GM19467 (cell line): ENCODE data around the gene STARD13.
"Not testable (repeated sequence)": the region's sequence is repeated elsewhere in the genome, so short reads cannot be mapped to it uniquely, and the experiment has no call there.

ENCODE experiments used
- ATAC-seq: cut with Tn5 transposase; IDR thresholded peaks from one replicate; pipeline ENCODE4 v1.9.1; 2021; ENCODE audit warnings: mild to moderate bottlenecking, moderate library complexity; ENCODE audit not compliant: unreplicated experiment

Gene STARD13

GRCh38 chr13:33181264-33181663, 104.3 kb downstream of the STARD13 start:
- no peak for ATAC-seq

GRCh38 chr13:33180122-33180804, 105.3 kb downstream of the STARD13 start:
- ATAC-seq = no peak

GRCh38 chr13:33179463-33179862, 106.1 kb downstream of the STARD13 start:
- ATAC-seq = no peak

- ATAC-seq = no peak
Observed at GRCh38 chr13:33178209-33178840, 107.2 kb downstream of the STARD13 start.

DNA sequence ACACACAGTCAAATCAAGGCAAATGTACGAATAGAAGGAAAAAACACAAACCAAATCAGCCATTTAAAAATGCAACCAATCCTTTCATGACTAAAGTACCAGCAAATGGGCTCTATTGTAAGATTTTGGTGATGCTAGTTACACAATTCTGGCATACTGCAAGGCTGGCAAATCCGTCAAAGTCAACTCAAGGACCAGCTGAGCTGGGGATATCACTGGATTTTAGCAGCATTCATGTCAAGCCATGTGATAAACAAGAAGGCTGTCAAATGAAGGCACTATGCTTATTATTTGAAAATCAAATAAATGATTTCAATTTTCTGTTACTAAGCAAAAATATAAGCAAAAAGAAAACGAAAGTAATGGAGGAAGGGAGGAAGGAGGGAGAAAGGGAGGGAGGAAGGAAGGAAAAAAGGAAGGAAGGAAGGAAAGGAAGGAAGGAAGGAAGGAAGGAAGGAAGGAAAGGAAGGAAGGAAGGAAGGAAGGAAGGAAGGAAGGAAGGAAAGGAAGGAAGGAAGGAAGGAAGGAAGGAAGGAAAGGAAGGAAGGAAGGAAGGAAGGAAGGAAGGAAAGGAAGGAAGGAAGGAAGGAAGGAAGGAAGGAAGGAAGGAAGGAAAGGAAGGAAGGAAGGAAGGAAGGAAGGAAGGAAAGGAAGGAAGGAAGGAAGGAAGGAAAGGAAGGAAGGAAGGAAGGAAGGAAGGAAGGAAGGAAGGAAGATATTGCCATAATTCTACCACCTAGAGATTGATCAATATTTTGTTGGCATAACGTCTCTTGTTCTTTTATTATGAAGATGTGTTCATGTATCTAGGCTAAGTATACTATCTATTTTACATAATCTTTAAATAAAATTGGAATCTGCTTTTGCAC, 108.0 kb downstream of the STARD13 start:
- ATAC-seq = not testable (repeated sequence)

DNA sequence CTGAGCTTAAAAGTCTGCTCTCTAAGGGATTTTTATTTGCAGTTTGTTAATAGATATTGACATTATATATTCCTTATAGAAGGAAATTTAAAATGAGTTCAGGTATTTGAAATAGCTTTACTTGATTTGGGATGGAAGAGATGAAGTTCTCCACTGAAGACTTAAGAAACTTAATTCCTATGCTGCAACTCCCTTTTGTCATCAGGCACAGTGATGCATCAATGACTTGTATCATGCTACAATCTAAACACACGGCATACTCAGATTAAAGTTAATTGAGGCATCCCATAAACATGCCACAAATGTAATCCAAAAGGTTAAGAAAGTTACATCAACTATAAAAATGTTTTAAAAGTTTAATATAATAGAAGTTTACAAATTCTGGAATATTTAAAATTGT, 109.0 kb downstream of the STARD13 start:
- ATAC-seq = no peak

DNA sequence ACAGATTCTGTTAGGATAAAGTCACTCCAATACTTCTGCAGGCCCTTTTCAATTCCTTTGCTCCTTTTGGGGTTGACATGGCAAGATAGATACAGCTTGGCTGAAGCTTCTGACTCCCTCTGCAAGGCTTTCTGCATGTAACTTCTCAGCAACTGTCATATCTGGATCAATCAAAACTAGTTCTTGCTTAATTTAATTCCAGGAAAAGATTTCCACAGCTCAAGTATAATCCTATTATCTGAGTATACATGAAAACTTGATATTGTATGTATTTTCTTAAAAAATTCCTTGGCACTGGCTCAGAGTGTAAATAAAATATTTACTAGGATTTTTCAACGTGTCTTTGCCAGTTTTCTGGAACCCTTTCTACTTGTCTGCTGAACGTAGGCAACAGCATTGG, 109.6 kb downstream of the STARD13 start:
- no peak for ATAC-seq

DNA sequence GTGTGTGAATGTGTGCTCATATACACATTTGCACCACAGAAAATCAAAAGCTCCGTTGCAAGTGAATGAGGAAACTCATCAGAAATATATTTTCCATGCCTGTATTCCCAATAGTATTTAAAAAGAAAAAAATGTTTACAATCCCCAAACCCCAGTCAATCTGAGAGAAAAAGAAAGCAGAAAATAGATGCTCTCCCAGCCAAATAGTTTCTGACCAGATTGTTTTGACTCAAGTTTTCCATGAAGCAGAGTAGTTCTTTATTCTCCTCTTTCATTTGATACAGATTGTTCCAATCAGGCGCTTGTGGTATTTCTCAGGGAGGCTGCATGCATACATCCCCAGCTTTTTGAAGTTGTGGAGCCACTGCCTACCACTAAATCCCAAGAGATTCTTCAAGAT, 110.6 kb downstream of the STARD13 start:
- no peak for ATAC-seq

GRCh38 chr13:33174491-33174890, 111.1 kb downstream of the STARD13 start:
- ATAC-seq = no peak

GRCh38 chr13:33172911-33173310, 112.6 kb downstream of the STARD13 start:
- no peak for ATAC-seq

- ATAC-seq = no peak
Observed at GRCh38 chr13:33172400-33172799, 113.2 kb downstream of the STARD13 start.

DNA sequence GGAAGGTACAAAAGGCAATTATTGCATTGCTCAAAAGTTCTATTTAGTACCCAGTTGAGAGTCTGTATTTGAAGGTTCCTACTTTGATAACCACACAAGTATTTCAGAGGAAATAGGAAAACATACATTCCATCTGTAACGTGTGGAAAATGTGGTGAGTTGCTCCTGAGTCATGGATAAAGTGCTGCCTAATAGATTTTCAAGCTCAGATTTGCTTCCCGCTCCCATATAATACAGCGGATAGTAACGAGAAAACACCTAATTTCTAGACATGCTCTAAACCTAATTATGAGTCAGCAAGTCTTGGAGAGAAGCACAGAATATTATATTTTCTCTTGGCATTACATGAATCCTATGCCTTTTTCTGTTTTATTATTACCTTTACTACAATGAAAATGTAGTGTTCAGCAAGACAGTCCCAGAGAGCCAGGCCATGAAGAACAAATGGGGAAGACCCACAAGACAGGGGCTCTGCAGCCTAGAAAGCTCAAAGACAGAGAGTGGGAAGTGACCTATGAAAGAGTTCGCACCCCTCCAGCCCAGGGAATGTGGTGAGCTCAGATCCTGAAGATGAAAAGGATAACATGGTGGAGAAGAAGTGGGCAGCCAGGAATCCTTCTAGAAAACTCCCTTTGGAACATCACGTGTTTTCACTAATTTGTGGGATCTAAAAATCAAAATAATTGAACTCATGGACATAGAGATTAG, 116.1 kb downstream of the STARD13 start:
- no peak for ATAC-seq

- ATAC-seq = no peak
Observed at GRCh38 chr13:33168321-33168960, 117.1 kb downstream of the STARD13 start.

- ATAC-seq = no peak
Observed at GRCh38 chr13:33167491-33167890, 118.1 kb downstream of the STARD13 start.

DNA sequence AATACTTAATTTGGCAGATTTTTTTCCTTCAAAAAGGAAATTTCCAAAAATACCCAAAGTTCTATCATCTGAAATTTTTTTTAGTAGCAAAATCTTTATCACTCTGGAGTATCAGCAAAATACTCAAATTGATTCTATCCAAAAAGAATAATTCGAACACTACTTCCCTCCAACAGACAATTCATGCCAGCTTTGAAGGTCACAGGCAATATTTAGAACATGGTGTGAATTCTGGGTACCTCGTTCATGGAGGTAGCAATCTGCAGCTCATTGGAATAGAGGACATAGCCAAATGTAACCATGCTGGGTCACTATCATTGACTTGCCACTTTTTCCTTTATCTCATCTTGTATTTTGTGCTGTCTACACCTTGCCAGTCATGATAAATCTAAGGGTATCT, 119.8 kb downstream of the STARD13 start:
- no peak for ATAC-seq

DNA sequence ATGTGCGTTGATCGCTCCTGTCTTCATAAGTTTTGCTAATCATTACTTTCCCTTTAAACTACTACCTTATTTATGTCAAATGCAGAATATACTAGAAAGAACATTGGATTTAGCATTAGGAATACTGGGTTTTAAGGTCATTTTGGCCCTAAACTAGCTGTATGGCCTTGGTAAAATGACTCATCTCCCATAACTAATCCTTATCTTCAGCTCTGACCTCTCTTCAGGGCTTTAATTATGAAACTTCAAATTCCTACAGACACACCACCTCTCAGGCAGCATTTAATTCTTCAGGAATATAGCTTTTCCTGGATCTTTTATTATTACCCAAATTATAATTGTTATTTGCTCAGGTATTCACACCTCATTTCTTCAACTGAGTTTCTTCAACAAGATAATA, 121.2 kb downstream of the STARD13 start:
- no peak for ATAC-seq

DNA sequence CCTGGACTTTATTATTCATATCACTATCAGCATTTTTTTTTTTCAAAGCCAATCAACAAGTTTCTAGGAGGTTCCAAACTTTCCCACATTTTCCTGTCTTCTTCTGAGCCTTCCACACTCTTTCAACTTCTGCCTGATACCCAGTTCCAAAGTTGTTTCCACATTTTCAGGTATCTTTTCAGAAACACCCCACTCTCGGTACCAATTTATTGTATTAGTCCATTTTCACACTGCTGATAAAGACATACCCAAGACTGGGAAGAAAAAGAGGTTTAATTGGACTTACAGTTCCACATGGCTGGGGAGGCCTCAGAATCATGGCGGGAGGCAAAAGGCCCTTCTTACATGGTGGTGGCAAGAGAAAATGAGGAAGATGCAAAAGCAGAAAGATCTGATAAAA, 122.8 kb downstream of the STARD13 start:
- not testable (repeated sequence) for ATAC-seq

DNA sequence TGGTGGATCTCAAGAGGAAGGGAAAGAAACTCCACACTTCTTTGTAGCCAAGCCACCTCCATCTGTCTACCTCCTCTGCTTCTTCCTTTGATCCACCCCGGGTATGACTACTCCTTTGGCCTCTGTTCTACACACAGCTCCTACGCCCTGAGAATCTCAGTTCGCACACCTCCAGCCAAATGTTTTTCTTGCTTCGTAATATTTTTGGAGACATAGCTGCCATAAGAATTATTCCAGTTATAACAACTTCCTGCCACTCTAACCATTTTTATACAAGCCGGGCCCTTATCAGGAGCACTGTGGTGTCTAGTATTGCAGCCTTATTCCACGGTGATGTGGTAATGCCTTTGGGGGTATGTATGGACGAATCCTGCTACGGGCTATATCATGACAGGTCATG, 126.7 kb downstream of the STARD13 start:
- ATAC-seq = no peak

DNA sequence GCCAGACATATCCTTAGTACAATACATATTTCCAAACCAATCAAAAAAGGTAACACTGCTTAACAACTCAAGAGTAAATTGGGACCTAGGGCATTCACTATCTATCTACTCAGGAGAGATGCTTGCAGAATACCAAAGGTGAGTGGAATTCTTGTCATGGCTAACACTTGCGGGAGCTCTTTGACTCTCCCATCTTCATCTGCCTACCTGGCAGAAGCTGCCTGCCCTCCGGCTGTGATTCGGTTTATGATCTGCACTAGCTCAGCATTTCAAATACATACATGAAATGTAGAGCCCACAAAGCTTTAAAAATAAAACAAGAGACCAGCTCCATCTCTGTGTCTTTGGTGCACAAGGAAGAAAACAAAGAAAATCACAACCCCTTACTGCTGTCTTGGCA, 127.3 kb downstream of the STARD13 start:
- no peak for ATAC-seq

DNA sequence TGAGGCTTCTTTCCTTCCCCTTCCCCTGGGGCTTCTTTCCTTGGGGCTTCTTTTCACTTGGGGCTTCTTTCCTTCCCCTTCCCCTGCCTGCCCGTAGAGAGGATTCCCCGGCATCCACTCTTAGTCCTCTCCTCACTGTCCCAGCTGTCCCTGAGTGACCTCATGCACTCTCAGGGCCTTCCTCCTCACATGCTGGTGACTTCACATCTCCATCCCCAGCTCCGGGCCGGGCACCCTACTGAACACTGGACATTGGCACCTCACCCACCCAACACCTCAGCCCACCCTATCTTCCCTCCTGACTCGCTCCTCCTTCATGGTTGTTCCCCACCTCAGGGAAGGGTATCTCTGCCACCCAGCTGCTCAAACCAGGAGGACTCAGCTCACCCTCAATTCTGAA, 130.6 kb downstream of the STARD13 start:
- ATAC-seq = no peak
